Measurements from ENCODE around the gene GRAMD2A.

DNA sequence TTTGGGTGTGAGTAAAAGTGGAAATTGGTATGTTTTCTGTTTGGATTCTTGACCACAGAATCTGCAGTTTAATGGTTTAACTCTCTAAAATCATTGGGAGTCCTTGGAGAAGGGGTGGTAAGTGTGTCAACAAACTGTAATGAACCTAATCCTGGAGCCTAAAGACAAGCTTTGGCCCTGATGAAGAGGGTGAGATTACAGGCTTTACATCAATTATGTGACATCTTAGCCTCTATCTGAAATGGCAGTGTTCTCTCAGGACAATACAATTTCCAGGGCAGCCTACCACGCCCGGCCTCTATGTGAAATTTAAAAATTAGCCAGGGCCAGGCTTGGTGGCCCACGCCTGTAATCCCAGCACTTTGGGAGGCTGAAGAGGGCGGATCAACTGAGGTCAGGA lies 37.7 kb upstream of the GRAMD2A start:
- TF ChIP-seq, protein P1, sequence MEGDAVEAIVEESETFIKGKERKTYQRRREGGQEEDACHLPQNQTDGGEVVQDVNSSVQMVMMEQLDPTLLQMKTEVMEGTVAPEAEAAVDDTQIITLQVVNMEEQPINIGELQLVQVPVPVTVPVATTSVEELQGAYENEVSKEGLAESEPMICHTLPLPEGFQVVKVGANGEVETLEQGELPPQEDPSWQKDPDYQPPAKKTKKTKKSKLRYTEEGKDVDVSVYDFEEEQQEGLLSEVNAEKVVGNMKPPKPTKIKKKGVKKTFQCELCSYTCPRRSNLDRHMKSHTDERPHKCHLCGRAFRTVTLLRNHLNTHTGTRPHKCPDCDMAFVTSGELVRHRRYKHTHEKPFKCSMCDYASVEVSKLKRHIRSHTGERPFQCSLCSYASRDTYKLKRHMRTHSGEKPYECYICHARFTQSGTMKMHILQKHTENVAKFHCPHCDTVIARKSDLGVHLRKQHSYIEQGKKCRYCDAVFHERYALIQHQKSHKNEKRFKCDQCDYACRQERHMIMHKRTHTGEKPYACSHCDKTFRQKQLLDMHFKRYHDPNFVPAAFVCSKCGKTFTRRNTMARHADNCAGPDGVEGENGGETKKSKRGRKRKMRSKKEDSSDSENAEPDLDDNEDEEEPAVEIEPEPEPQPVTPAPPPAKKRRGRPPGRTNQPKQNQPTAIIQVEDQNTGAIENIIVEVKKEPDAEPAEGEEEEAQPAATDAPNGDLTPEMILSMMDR (IDR thresholded peaks at IDR 0.05), result no peak
- TF ChIP-seq POLR2A (IDR thresholded peaks at IDR 0.05) (no peak), POLR2AphosphoS5 (IDR thresholded peaks at IDR 0.05) (no peak)

Measured in transverse colon (tissue), 4 donors.